Neural progenitor cell (in vitro differentiated cells): ENCODE data around the gene VWA5A. TPM values are rescaled to one million over a fixed set of nuclear protein-coding genes. Genes with fewer than 3 reads are reported as not detected.

Source experiments
- DNase-seq: peaks from one replicate; pipeline ENCODE4 v3.0.0-alpha.2; 2016; ENCODE audit warnings: low spot score
- H2AFZ ChIP-seq: fragments of 200-600 bp; sonication (generic); replicated peaks from 2 replicates; pipeline ENCODE4 v1.6.1; 2016; ENCODE audit warnings: antibody characterized with exemption
- H3F3A ChIP-seq: fragments of 200-600 bp; sonication (generic); 2 replicates; pipeline ENCODE4 v1.6.1; 2016; ENCODE audit warnings: antibody characterized with exemption, low read depth
- H3K27ac ChIP-seq: fragments of 200-600 bp; sonication (generic); 2 replicates; pipeline ENCODE4 v1.5.1; 2016; ENCODE audit warnings: mild to moderate bottlenecking
- H3K27me3 ChIP-seq: fragments of 200-600 bp; sonication (generic); 2 replicates; pipeline ENCODE4 v1.6.1; 2016; ENCODE audit warnings: mild to moderate bottlenecking, moderate library complexity
- H3K36me3 ChIP-seq: fragments of 200-600 bp; sonication (generic); 2 replicates; pipeline ENCODE4 v1.5.1; 2016
- H3K4me1 ChIP-seq: fragments of 200-600 bp; sonication (generic); 2 replicates; pipeline ENCODE4 v1.6.1; 2016; ENCODE audit warnings: mixed run types
- H3K4me2 ChIP-seq: fragments of 200-600 bp; sonication (generic); 2 replicates; pipeline ENCODE4 v1.6.1; 2016
- H3K4me3 ChIP-seq: fragments of 200-600 bp; sonication (generic); 2 replicates; pipeline ENCODE4 v1.5.1; 2016
- H3K79me2 ChIP-seq: fragments of 200-600 bp; sonication (generic); 2 replicates; pipeline ENCODE4 v1.6.1; 2016; ENCODE audit warnings: low read depth
- H3K9ac ChIP-seq: fragments of 200-600 bp; sonication (generic); 2 replicates; pipeline ENCODE4 v1.6.1; 2016
- H3K9me3 ChIP-seq: fragments of 200-600 bp; sonication (generic); 2 replicates; pipeline ENCODE4 v1.5.1; 2016; ENCODE audit warnings: low read depth
- H4K20me1 ChIP-seq: fragments of 200-600 bp; sonication (generic); 2 replicates; pipeline ENCODE4 v1.6.1; 2016; ENCODE audit warnings: low read depth
- H3K27ac Mint-ChIP-seq: 3 replicates; pipeline ENCODE4 v1.8.0; 2021; ENCODE audit warnings: mixed read lengths
- H3K27me3 Mint-ChIP-seq: 2 replicates; pipeline ENCODE4 v1.8.0; 2022; ENCODE audit warnings: low read depth, mild to moderate bottlenecking, inconsistent platforms, moderate library complexity, mixed read lengths; ENCODE audit not compliant: insufficient read depth
- H3K36me3 Mint-ChIP-seq: 3 replicates; pipeline ENCODE4 v1.8.0; 2021; ENCODE audit warnings: mixed read lengths
- H3K4me1 Mint-ChIP-seq: 3 replicates; pipeline ENCODE4 v1.8.0; 2021; ENCODE audit warnings: mixed read lengths
- H3K4me3 Mint-ChIP-seq: 3 replicates; pipeline ENCODE4 v1.8.0; 2021; ENCODE audit warnings: mild to moderate bottlenecking, moderate library complexity, mixed read lengths
- H3K9me3 Mint-ChIP-seq: 3 replicates; pipeline ENCODE4 v1.8.0; 2020; ENCODE audit warnings: mixed read lengths
- CTCF ChIP-seq: fragments of 200-600 bp; sonication (generic); IDR thresholded peaks from 2 replicates; pipeline ENCODE4 v1.5.1; 2017; ENCODE audit warnings: antibody characterized with exemption, mild to moderate bottlenecking
- EZH2 ChIP-seq: fragments of 200-600 bp; sonication (generic); IDR thresholded peaks from 2 replicates; pipeline ENCODE4 v1.6.1; 2017; ENCODE audit warnings: antibody characterized with exemption, mild to moderate bottlenecking, moderate library complexity
- EZH2phosphoT487 ChIP-seq: fragments of 200-600 bp; sonication (generic); IDR thresholded peaks from 2 replicates; pipeline ENCODE4 v1.6.1; 2017; ENCODE audit warnings: antibody characterized with exemption
- total RNA-seq: library from RNA; depleted of rRNA; stranded (reverse); fragments of >200 nt; gene quantifications from 2 replicates; pipeline ENCODE4 v1.2.3, GENCODE V29; 2015; ENCODE audit warnings: low replicate concordance

Gene VWA5A
- total RNA-seq, 1 donor from 2014 or later = 24.5 TPM

DNA sequence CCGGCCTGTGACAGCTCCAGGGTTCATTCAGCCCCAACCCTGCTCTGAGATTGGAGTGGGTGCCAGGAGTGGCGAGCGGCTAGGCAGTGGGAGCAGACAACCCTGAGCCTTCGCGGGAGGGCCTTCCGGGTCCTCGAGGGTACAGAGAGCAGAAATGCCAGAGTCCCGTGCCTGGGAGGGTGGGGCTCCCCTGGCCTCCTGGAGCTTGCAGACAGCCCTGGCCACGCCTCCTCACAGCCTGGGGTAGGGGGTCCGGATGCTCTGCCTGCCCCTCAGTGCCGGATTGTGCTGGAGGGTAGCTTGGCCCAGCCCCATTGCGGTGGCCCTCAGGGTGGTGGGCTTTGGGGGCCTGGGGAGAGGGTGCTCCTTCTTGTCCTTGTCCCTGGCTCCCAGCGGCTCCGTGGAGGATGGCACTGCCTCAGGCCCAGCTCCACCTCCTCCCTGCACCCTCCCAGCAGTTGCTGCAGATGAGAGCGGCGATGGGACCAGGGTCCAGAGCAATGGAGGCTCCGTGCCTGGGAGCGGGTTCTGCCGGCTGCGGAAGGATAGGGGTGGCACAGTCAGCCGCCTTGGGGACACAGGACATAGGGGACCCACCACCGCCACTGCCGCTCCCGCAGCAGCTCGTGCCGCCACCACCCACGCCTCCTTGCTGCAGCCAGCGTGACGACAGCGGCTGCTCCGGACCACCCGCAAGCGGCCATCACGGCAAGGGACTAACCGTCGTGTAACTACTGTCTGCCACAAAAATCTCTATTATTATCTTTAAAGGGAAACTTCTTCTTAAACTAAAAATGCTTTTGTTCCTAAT is 39.2 kb upstream of the VWA5A start:
- Histone ChIP-seq H4K20me1 (no peaks in the 10 kb centered on the region), H3K4me3 (no peak overlapping the region), H3K79me2 (no peaks in the 10 kb centered on the region), H3K9me3 (no peaks in the 10 kb centered on the region), H3K27me3 (no peaks in the 10 kb centered on the region), H3K4me1 (no peaks in the 10 kb centered on the region), H3K36me3 (no peaks in the 10 kb centered on the region), H2AFZ (no peak overlapping the region), H3F3A (no peaks in the 10 kb centered on the region), H3K4me2 (no peak overlapping the region), H3K9ac (no peak overlapping the region), H3K27ac (no peak overlapping the region)
- H3K9me3 Mint-ChIP-seq = no peaks in the 10 kb centered on the region
- no peak overlapping the region for H3K4me3 Mint-ChIP-seq
- TF ChIP-seq EZH2phosphoT487 = no peak
- H3K27ac Mint-ChIP-seq = no peak overlapping the region
- H3K4me1 Mint-ChIP-seq = peaks cover 1% of the 10 kb centered on the region
- no peaks in the 10 kb centered on the region for H3K36me3 Mint-ChIP-seq
- no peaks in the 10 kb centered on the region for H3K27me3 Mint-ChIP-seq
- DNase-seq = no peak

- no peak for TF ChIP-seq EZH2phosphoT487
- TF ChIP-seq EZH2 = no peak
- TF ChIP-seq CTCF = no peak
- Histone ChIP-seq H3K4me1 (no peaks in the 10 kb centered on the region), H3K27me3 (no peaks in the 10 kb centered on the region), H3K79me2 (no peaks in the 10 kb centered on the region), H3K4me2 (no peak overlapping the region), H2AFZ (no peak overlapping the region), H3K27ac (no peak overlapping the region), H3K9ac (no peak overlapping the region), H3K36me3 (no peaks in the 10 kb centered on the region), H3F3A (no peaks in the 10 kb centered on the region), H3K9me3 (no peaks in the 10 kb centered on the region), H3K4me3 (no peak overlapping the region), H4K20me1 (no peaks in the 10 kb centered on the region)
- no peaks in the 10 kb centered on the region for H3K9me3 Mint-ChIP-seq
- H3K27ac Mint-ChIP-seq = no peak overlapping the region
- no peak for DNase-seq
- H3K27me3 Mint-ChIP-seq = no peaks in the 10 kb centered on the region
- H3K4me1 Mint-ChIP-seq = peaks cover 7% of the 10 kb centered on the region
- H3K4me3 Mint-ChIP-seq = no peak overlapping the region
- H3K36me3 Mint-ChIP-seq = no peaks in the 10 kb centered on the region
Observed at GRCh38 chr11:124077266-124077665, 38.0 kb upstream of the VWA5A start.

- no peaks in the 10 kb centered on the region for H4K20me1 ChIP-seq
- no peak for TF ChIP-seq EZH2phosphoT487
- no peak for TF ChIP-seq CTCF
- TF ChIP-seq EZH2 = no peak
- no peak overlapping the region for H3K4me2 ChIP-seq
- no peak overlapping the region for H2AFZ ChIP-seq
- Mint-ChIP-seq H3K36me3 (no peaks in the 10 kb centered on the region), H3K9me3 (no peaks in the 10 kb centered on the region), H3K4me1 (peaks cover 14% of the 10 kb centered on the region), H3K4me3 (no peak overlapping the region), H3K27ac (no peak overlapping the region), H3K27me3 (no peaks in the 10 kb centered on the region)
- no peak overlapping the region for H3K4me3 ChIP-seq
- no peak overlapping the region for H3K9ac ChIP-seq
- no peaks in the 10 kb centered on the region for H3K27me3 ChIP-seq
- no peak overlapping the region for H3K27ac ChIP-seq
- DNase-seq = no peak
- H3K9me3 ChIP-seq = no peaks in the 10 kb centered on the region
- no peaks in the 10 kb centered on the region for H3K36me3 ChIP-seq
- H3F3A ChIP-seq = no peaks in the 10 kb centered on the region
- H3K79me2 ChIP-seq = no peaks in the 10 kb centered on the region
- H3K4me1 ChIP-seq = no peaks in the 10 kb centered on the region
Observed at GRCh38 chr11:124078591-124078990, 36.7 kb upstream of the VWA5A start.

- TF ChIP-seq EZH2 (no peak), CTCF (no peak), EZH2phosphoT487 (no peak)
- Mint-ChIP-seq H3K36me3 (no peaks in the 10 kb centered on the region), H3K4me1 (peaks cover 14% of the 10 kb centered on the region), H3K27ac (no peak overlapping the region), H3K27me3 (no peaks in the 10 kb centered on the region), H3K9me3 (no peaks in the 10 kb centered on the region), H3K4me3 (no peak overlapping the region)
- Histone ChIP-seq H3K27ac (no peak overlapping the region), H3K79me2 (no peaks in the 10 kb centered on the region), H3K4me3 (no peak overlapping the region), H4K20me1 (no peaks in the 10 kb centered on the region), H2AFZ (no peak overlapping the region), H3F3A (no peaks in the 10 kb centered on the region), H3K9ac (no peak overlapping the region), H3K4me1 (no peaks in the 10 kb centered on the region), H3K36me3 (no peaks in the 10 kb centered on the region), H3K4me2 (no peak overlapping the region), H3K9me3 (no peaks in the 10 kb centered on the region), H3K27me3 (no peaks in the 10 kb centered on the region)
- no peak for DNase-seq
Observed at GRCh38 chr11:124079631-124080326, 35.5 kb upstream of the VWA5A start.
